Chondrocyte (in vitro differentiated cells): ENCODE results near the gene IKZF5. TPM values are rescaled to one million over a fixed set of nuclear protein-coding genes. Genes with fewer than 3 reads are reported as not detected.

Experiments
- DNase-seq: peaks from one replicate; pipeline ENCODE4 v3.0.0; 2021; ENCODE audit warnings: mixed read lengths, low spot score
- H3K27ac Mint-ChIP-seq: one replicate; pipeline ENCODE4 v1.8.0; 2021; ENCODE audit warnings: mild to moderate bottlenecking, moderate library complexity, mixed read lengths; ENCODE audit not compliant: unreplicated experiment
- H3K27me3 Mint-ChIP-seq: 2 replicates; pipeline ENCODE4 v1.8.0; 2021; ENCODE audit warnings: low read depth, mixed read lengths
- H3K36me3 Mint-ChIP-seq: 2 replicates; pipeline ENCODE4 v1.8.0; 2021; ENCODE audit warnings: low read depth, mixed read lengths
- H3K4me1 Mint-ChIP-seq: 2 replicates; pipeline ENCODE4 v1.8.0; 2021; ENCODE audit warnings: low read depth, mild to moderate bottlenecking, mixed read lengths
- H3K4me3 Mint-ChIP-seq: one replicate; pipeline ENCODE4 v1.8.0; 2021; ENCODE audit warnings: mild to moderate bottlenecking, moderate library complexity, mixed read lengths; ENCODE audit not compliant: unreplicated experiment
- H3K9me3 Mint-ChIP-seq: 2 replicates; pipeline ENCODE4 v1.8.0; 2021; ENCODE audit warnings: low read depth, mixed read lengths
- CTCF ChIP-seq: fragments of 200-600 bp; sonication (generic); IDR thresholded peaks from 2 replicates; pipeline ENCODE4 v1.5.0; 2021; ENCODE audit warnings: antibody characterized with exemption, mild to moderate bottlenecking, moderate library complexity
- total RNA-seq: library from RNA; stranded (reverse); gene quantifications from 3 replicates; pipeline ENCODE4 v1.2.1, GENCODE V29; 2021

The IKZF5 gene
- total RNA-seq, 1 donor from 2014 or later = 9.6 TPM

DNA sequence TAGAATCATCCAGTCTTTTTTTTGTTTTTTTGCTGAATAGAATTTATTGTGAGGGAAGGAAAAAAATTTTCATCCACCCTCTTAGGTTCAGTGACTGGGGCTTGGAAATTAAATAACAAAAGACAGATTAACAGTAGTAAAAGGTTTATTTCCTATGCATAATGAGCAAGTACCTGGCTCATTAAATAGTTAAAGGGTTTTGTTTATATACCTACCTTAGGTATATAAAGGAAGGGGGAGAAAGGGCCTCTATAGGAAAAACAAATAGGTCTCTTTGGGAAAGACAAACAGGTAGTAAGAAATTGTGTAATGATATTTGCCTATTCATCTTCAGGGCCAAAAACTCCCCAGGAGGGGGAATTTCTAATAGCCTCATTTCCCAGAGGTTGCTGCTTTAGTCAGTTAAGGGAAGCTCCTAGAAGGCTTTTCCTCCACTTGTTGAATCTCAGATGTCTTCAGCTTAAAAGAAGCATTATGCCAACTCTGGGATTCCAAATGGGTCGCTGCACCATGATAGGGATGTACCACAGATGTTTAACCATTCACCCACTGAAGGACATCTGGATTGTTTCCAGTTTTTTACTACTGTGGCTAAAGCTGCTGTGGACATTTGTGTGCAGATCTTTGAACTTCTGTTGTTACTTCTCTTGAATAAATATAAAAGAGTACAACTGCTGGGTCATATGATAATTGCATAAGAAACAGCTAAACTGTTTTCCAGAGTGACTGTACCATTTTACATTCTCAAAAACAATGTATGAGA, 11.5 kb upstream of the IKZF5 start:
- Mint-ChIP-seq H3K9me3 (no peaks in the 10 kb centered on the region), H3K36me3 (no peaks in the 10 kb centered on the region), H3K4me1 (no peaks in the 10 kb centered on the region), H3K27ac (no peak overlapping the region), H3K27me3 (no peaks in the 10 kb centered on the region), H3K4me3 (no peak overlapping the region)
- DNase-seq = no peak
- no peak for TF ChIP-seq CTCF

DNA sequence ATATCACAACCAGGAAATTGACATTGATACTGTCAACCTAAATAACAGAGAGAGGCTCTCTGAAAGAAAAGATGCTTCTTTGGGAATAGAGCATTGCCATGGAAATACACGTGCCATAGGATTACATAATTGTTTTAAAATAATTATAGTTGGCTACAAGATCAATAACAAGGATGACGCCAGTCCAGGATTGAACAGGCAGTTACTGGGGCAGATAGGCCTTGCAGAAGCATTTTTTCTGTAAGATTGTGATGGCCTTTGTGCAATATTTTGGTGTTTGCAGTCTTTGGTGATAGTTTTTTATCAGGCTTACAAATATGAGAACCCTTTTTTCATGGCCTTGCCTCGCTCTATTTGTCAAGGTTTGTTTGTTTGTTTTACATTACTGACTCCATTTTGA, 10.7 kb upstream of the IKZF5 start:
- DNase-seq = no peak
- H3K27ac Mint-ChIP-seq = no peak overlapping the region
- no peak overlapping the region for H3K4me3 Mint-ChIP-seq

DNA sequence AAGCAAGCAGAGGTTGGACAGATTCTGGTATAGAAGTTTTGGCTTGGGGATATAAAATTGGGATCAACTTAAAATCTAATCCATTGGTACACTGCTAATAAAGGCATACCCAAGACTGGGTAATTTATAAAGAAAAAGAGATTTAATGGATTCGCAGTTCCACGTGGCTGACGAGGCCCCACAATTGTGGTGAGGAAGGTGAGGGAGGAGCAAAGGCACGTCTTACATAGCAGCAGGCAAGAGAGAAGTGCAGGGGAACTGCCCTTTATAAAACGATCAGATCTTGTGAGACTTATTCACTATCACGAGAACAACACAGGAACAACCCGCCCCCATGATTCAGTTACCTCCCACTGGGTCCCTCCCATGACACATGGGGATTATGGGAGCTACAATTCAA, 9.9 kb upstream of the IKZF5 start:
- Mint-ChIP-seq H3K36me3 (no peaks in the 10 kb centered on the region), H3K4me3 (no peak overlapping the region), H3K27me3 (no peaks in the 10 kb centered on the region), H3K4me1 (no peaks in the 10 kb centered on the region), H3K27ac (no peak overlapping the region), H3K9me3 (no peaks in the 10 kb centered on the region)
- no peak for DNase-seq
- no peak for TF ChIP-seq CTCF

More for the DNA sequence above, 10.7 kb upstream of the IKZF5 start:
- H3K9me3 Mint-ChIP-seq = no peaks in the 10 kb centered on the region
- no peaks in the 10 kb centered on the region for H3K4me1 Mint-ChIP-seq
- TF ChIP-seq CTCF = no peak
- no peaks in the 10 kb centered on the region for H3K27me3 Mint-ChIP-seq
- no peaks in the 10 kb centered on the region for H3K36me3 Mint-ChIP-seq

- TF ChIP-seq CTCF = no peak
- H3K27me3 Mint-ChIP-seq = no peaks in the 10 kb centered on the region
- H3K4me3 Mint-ChIP-seq = no peak overlapping the region
- no peaks in the 10 kb centered on the region for H3K9me3 Mint-ChIP-seq
- no peak overlapping the region for H3K27ac Mint-ChIP-seq
- no peaks in the 10 kb centered on the region for H3K36me3 Mint-ChIP-seq
- no peak for DNase-seq
- H3K4me1 Mint-ChIP-seq = no peaks in the 10 kb centered on the region
Measured at GRCh38 chr10:123017421-123018165, 9.0 kb upstream of the IKZF5 start.

GRCh38 chr10:123016228-123016627, 7.6 kb upstream of the IKZF5 start:
- no peak for TF ChIP-seq CTCF
- Mint-ChIP-seq H3K4me1 (no peaks in the 10 kb centered on the region), H3K27me3 (no peaks in the 10 kb centered on the region), H3K36me3 (no peaks in the 10 kb centered on the region), H3K9me3 (no peaks in the 10 kb centered on the region), H3K27ac (no peak overlapping the region), H3K4me3 (no peak overlapping the region)
- DNase-seq = no peak
